ENCODE data around the gene DISC1. TPM values are rescaled to one million over a fixed set of nuclear protein-coding genes. Genes with fewer than 3 reads are reported as not detected.
A peak's percentile ranks its signal among the peaks of the same experiment; 100 is the strongest.

Gene DISC1
- total RNA-seq, 1 experiment from 2014 or later = 13.5 TPM

- BruUV-seq (replicated peaks) = no TSS peak
- Histone ChIP-seq H3K9me3 (no peaks in the 10 kb centered on the region), H3K27me3 (replicated peaks; ENCODE audit: control insufficient read depth, insufficient read depth, low read length) (no peaks in the 10 kb centered on the region), H3K36me3 (ENCODE audit: control insufficient read depth, insufficient read depth, low read length) (no peaks in the 10 kb centered on the region; the same call in 1 of the 2 replicates), H3K4me1 (peaks cover 6% of the 10 kb centered on the region), H3K4me3 (ENCODE audit: low read depth, low read length) (no peak overlapping the region)
- no peak for TF ChIP-seq CTCF (IDR thresholded peaks at IDR 0.05; ENCODE audit: insufficient read depth in 1 of 2, low read depth in 1 of 2, low read length in 1 of 2, severe bottlenecking in 1 of 2, unreplicated experiment in 1 of 2)
- H3K27ac Mint-ChIP-seq (ENCODE audit: unreplicated experiment) = no peak overlapping the region
- H3K27me3 Mint-ChIP-seq (ENCODE audit: insufficient read depth, unreplicated experiment) = no peaks in the 10 kb centered on the region
- intact Hi-C loops (cut with micrococcal nuclease; ENCODE audit: unreplicated experiment) = no loop called here
- no peaks in the 10 kb centered on the region for H3K36me3 Mint-ChIP-seq (ENCODE audit: insufficient read depth, unreplicated experiment)
- H3K4me1 Mint-ChIP-seq (ENCODE audit: low read depth, unreplicated experiment) = peaks cover 14% of the 10 kb centered on the region
- ChIA-PET CTCF (no interaction called here), POLR2A (no interaction called here)
- no peak overlapping the region for H3K4me3 Mint-ChIP-seq (ENCODE audit: unreplicated experiment)
- no peak for DNase-seq
- no peaks in the 10 kb centered on the region for H3K9me3 Mint-ChIP-seq (ENCODE audit: unreplicated experiment)
Measured at GRCh38 chr1:231933711-231934626, 307.4 kb downstream of the DISC1 start.

GRCh38 chr1:231934797-231935196 is 308.2 kb downstream of the DISC1 start:
- Mint-ChIP-seq H3K9me3 (ENCODE audit: unreplicated experiment) (no peaks in the 10 kb centered on the region), H3K4me3 (ENCODE audit: unreplicated experiment) (peak overlapping the region; percentile 22), H3K36me3 (ENCODE audit: insufficient read depth, unreplicated experiment) (no peaks in the 10 kb centered on the region), H3K27ac (ENCODE audit: unreplicated experiment) (peak overlapping the region; percentile 71), H3K4me1 (ENCODE audit: low read depth, unreplicated experiment) (peaks cover 14% of the 10 kb centered on the region), H3K27me3 (ENCODE audit: insufficient read depth, unreplicated experiment) (no peaks in the 10 kb centered on the region)
- Histone ChIP-seq H3K36me3 (ENCODE audit: control insufficient read depth, insufficient read depth, low read length) (no peaks in the 10 kb centered on the region; the same call in 1 of the 2 replicates), H3K27me3 (replicated peaks; ENCODE audit: control insufficient read depth, insufficient read depth, low read length) (no peaks in the 10 kb centered on the region), H3K9me3 (no peaks in the 10 kb centered on the region), H3K4me3 (ENCODE audit: low read depth, low read length) (no peak overlapping the region), H3K4me1 (peaks cover 6% of the 10 kb centered on the region)
- intact Hi-C loops (cut with micrococcal nuclease; ENCODE audit: unreplicated experiment) = no loop called here
- CTCF ChIA-PET = no interaction called here
- BruUV-seq (replicated peaks) = no TSS peak
- TF ChIP-seq CTCF (IDR thresholded peaks at IDR 0.05; ENCODE audit: insufficient read depth in 1 of 2, low read depth in 1 of 2, low read length in 1 of 2, severe bottlenecking in 1 of 2, unreplicated experiment in 1 of 2) = no peak
- POLR2A ChIA-PET = no interaction called here
- peak; percentile 38 to 47 for DNase-seq

GRCh38 chr1:231935856-231936255 is 309.3 kb downstream of the DISC1 start:
- Histone ChIP-seq H3K4me3 (ENCODE audit: low read depth, low read length) (no peak overlapping the region), H3K36me3 (ENCODE audit: control insufficient read depth, insufficient read depth, low read length) (no peaks in the 10 kb centered on the region; the same call in 1 of the 2 replicates), H3K27me3 (replicated peaks; ENCODE audit: control insufficient read depth, insufficient read depth, low read length) (no peaks in the 10 kb centered on the region), H3K4me1 (peaks cover 6% of the 10 kb centered on the region), H3K9me3 (no peaks in the 10 kb centered on the region)
- Mint-ChIP-seq H3K4me3 (ENCODE audit: unreplicated experiment) (no peak overlapping the region), H3K36me3 (ENCODE audit: insufficient read depth, unreplicated experiment) (no peaks in the 10 kb centered on the region), H3K4me1 (ENCODE audit: low read depth, unreplicated experiment) (peaks cover 14% of the 10 kb centered on the region), H3K27me3 (ENCODE audit: insufficient read depth, unreplicated experiment) (no peaks in the 10 kb centered on the region), H3K9me3 (ENCODE audit: unreplicated experiment) (no peaks in the 10 kb centered on the region), H3K27ac (ENCODE audit: unreplicated experiment) (no peak overlapping the region)
- DNase-seq = no peak
- ChIA-PET POLR2A (no interaction called here), CTCF (no interaction called here)
- BruUV-seq (replicated peaks) = no TSS peak
- intact Hi-C loops (cut with micrococcal nuclease; ENCODE audit: unreplicated experiment) = no loop called here
- no peak for TF ChIP-seq CTCF (IDR thresholded peaks at IDR 0.05; ENCODE audit: insufficient read depth in 1 of 2, low read depth in 1 of 2, low read length in 1 of 2, severe bottlenecking in 1 of 2, unreplicated experiment in 1 of 2)

All from Caco-2 (cell line).